Activated CD8-positive, alpha-beta memory T cell treated with anti-CD3 and anti-CD28 coated beads for 36 hours (primary cell): ENCODE results near the gene ZFR2. TPM values are rescaled to one million over a fixed set of nuclear protein-coding genes. Genes with fewer than 3 reads are reported as not detected.
"Not testable (repeated sequence)": the region's sequence is repeated elsewhere in the genome, so short reads cannot be mapped to it uniquely, and the experiment has no call there.

Experiments used
- CTCF ChIA-PET: fragments of 350-600 bp; sonication (Branson Sonifier 250); formaldehyde crosslinking; loops from one replicate; lab custom pipeline; 2021; ENCODE audit warnings: antibody characterized with exemption; lab: Charles Lee
- POLR2A ChIA-PET: fragments of 350-600 bp; sonication (Branson Sonifier 250); formaldehyde crosslinking; loops from one replicate; lab custom pipeline; 2021; ENCODE audit warnings: antibody characterized with exemption; lab: Charles Lee
- total RNA-seq, 2 experiments: library from RNA; stranded (reverse); gene quantifications; one replicate each; pipeline ENCODE4 v1.2.3, GENCODE V29; 2021

Gene ZFR2
- total RNA-seq, 2 experiments from 2014 or later, result 0.69 to 1.0 TPM

- CTCF ChIA-PET, result interaction anchor here (1.8 kb wide), 1 partner anchor 26 kb away, joined by 5 read pairs; no protein-coding TSS in a partner anchor
- POLR2A ChIA-PET, result not testable (repeated sequence)
Measured at GRCh38 chr19:3757705-3758104, 111.1 kb downstream of the ZFR2 start.

Other genes with a start within 250 kb of the ZFR2 start
- 10 to 100 TPM; 36.7 to 38.1 TPM for gene CACTIN, start 242.2 kb downstream of the ZFR2 start, total RNA-seq
- 10 to 100 TPM; 29.6 to 30.3 TPM for gene PIP5K1C, start 168.6 kb downstream of the ZFR2 start, total RNA-seq
- under 1 TPM; 0.63 to 0.94 TPM for gene TJP3, start 160.7 kb downstream of the ZFR2 start, total RNA-seq
- gene APBA3, start 107.3 kb downstream of the ZFR2 start, total RNA-seq, result 10 to 100 TPM; 36.9 to 39.1 TPM
- gene MRPL54, start 106.4 kb downstream of the ZFR2 start, total RNA-seq, result 10 to 100 TPM; 83.1 to 88.8 TPM
- not detected for gene RAX2, start 96.8 kb downstream of the ZFR2 start, total RNA-seq
- gene MATK, start 82.7 kb downstream of the ZFR2 start, total RNA-seq, result 10 to 100 TPM; 36.1 to 39.3 TPM
- gene ATCAY, start 11.6 kb upstream of the ZFR2 start, total RNA-seq, result not detected
- not detected for gene NMRK2, start 64.0 kb upstream of the ZFR2 start, total RNA-seq
- gene DAPK3, start 102.1 kb upstream of the ZFR2 start, total RNA-seq, result 10 to 100 TPM; 42.3 to 42.5 TPM
- 1,000 to 10,000 TPM; 3,176 to 3,180 TPM for gene EEF2, start 116.4 kb upstream of the ZFR2 start, total RNA-seq
- 10 to 100 TPM; 32.9 to 34.7 TPM for gene PIAS4, start 138.7 kb upstream of the ZFR2 start, total RNA-seq
- 10 to 100 TPM; 41.9 to 42.4 TPM for gene ZBTB7A, start 197.9 kb upstream of the ZFR2 start, total RNA-seq